Bronchial epithelial cell (primary cell): Measurements from ENCODE around the gene ZDHHC3. TPM values are rescaled to one million over a fixed set of nuclear protein-coding genes. Genes with fewer than 3 reads are reported as not detected.
"Not testable (repeated sequence)": the region's sequence is repeated elsewhere in the genome, so short reads cannot be mapped to it uniquely, and the experiment has no call there.

ENCODE experiments used
- DNase-seq: peaks from one replicate; pipeline ENCODE4 v3.0.0-alpha.2; 2010; ENCODE audit warnings: low read depth
- FAIRE-seq: peaks from 2 replicates; lab custom pipeline; 2011; peaks lifted over from hg19 to GRCh38; lab: Jason Lieb, UNC
- H3K27me3 ChIP-seq: 2 replicates; pipeline ENCODE4 v1.5.1; 2011; ENCODE audit warnings: low read length; ENCODE audit not compliant: control insufficient read depth, insufficient read depth
- H3K36me3 ChIP-seq: 2 replicates; pipeline ENCODE4 v1.5.1; 2011; ENCODE audit warnings: low read length; ENCODE audit not compliant: control insufficient read depth, insufficient read depth
- H3K4me3 ChIP-seq: 2 replicates; pipeline ENCODE4 v1.5.1; 2011; ENCODE audit warnings: mild to moderate bottlenecking, low read depth, low read length, control low read depth
- CTCF ChIP-seq: IDR thresholded peaks from 2 replicates; pipeline ENCODE4 v1.5.1; 2011; ENCODE audit warnings: mild to moderate bottlenecking, moderate library complexity, low read length, control low read depth, inconsistent platforms; ENCODE audit not compliant: insufficient read depth, severe bottlenecking
- total RNA-seq: library from RNA; depleted of rRNA; stranded (reverse); fragments of >200 nt; gene quantifications from 2 replicates; pipeline ENCODE4 v1.2.1, GENCODE V29; 2014

The ZDHHC3 gene
- total RNA-seq, 1 donor from 2014 or later = 62.1 TPM

- no peaks in the 10 kb centered on the region for H3K27me3 ChIP-seq
- DNase-seq (no peak), FAIRE-seq (no peak)
- peaks cover 6% of the 10 kb centered on the region for H3K36me3 ChIP-seq
- TF ChIP-seq CTCF = no peak
- no peak overlapping the region for H3K4me3 ChIP-seq
These were observed 11.4 kb upstream of the ZDHHC3 start for GRCh38 chr3:44987332-44987731.

- FAIRE-seq, DNase-seq: not testable (repeated sequence)
These were observed 10.4 kb upstream of the ZDHHC3 start for GRCh38 chr3:44986330-44986729.

GRCh38 chr3:44984335-44984734 is 8.4 kb upstream of the ZDHHC3 start:
- no peak for TF ChIP-seq CTCF
- Histone ChIP-seq H3K36me3 (no peaks in the 10 kb centered on the region), H3K27me3 (no peaks in the 10 kb centered on the region), H3K4me3 (no peak overlapping the region)
- FAIRE-seq = no peak
- no peak for DNase-seq

More at GRCh38 chr3:44986330-44986729, 10.4 kb upstream of the ZDHHC3 start:
- H3K36me3 ChIP-seq, H3K4me3 ChIP-seq, H3K27me3 ChIP-seq: not testable (repeated sequence)

GRCh38 chr3:44983484-44983941 is 7.5 kb upstream of the ZDHHC3 start:
- no peak for FAIRE-seq
- no peak overlapping the region for H3K4me3 ChIP-seq
- H3K36me3 ChIP-seq = no peaks in the 10 kb centered on the region
- no peaks in the 10 kb centered on the region for H3K27me3 ChIP-seq
- DNase-seq = peak; percentile 92
- TF ChIP-seq CTCF = no peak

GRCh38 chr3:44982817-44983216 is 6.8 kb upstream of the ZDHHC3 start:
- no peak for TF ChIP-seq CTCF
- FAIRE-seq (no peak), DNase-seq (peak; percentile 26)
- no peaks in the 10 kb centered on the region for H3K36me3 ChIP-seq
- H3K4me3 ChIP-seq = no peak overlapping the region
- no peaks in the 10 kb centered on the region for H3K27me3 ChIP-seq

- Histone ChIP-seq H3K4me3 (no peak overlapping the region), H3K36me3 (no peaks in the 10 kb centered on the region), H3K27me3 (no peaks in the 10 kb centered on the region)
- TF ChIP-seq CTCF = no peak
- FAIRE-seq (no peak), DNase-seq (no peak)
These were observed 5.8 kb upstream of the ZDHHC3 start for GRCh38 chr3:44981751-44982150.
